ENCODE results near the gene OMG.

OMG gene

DNA sequence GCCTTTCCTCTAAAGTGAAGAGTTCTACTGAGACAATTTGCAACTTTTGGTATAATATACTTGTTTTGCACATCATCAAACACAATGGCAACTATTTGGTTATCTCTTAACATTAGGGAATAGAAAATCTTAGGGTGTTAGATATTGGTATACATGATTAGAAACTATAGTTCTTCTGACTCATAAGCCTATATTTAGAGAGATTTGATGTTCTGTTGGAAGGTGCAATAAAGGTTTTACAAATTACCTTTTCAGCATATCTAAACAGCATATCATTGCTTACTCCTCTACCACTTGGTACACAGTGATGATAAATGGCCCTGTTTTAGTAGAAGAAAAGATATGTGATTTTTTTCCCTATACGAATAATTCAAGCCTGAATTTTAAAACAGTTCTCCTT lies 10.6 kb upstream of the OMG start:
- TF ChIP-seq, protein P1, sequence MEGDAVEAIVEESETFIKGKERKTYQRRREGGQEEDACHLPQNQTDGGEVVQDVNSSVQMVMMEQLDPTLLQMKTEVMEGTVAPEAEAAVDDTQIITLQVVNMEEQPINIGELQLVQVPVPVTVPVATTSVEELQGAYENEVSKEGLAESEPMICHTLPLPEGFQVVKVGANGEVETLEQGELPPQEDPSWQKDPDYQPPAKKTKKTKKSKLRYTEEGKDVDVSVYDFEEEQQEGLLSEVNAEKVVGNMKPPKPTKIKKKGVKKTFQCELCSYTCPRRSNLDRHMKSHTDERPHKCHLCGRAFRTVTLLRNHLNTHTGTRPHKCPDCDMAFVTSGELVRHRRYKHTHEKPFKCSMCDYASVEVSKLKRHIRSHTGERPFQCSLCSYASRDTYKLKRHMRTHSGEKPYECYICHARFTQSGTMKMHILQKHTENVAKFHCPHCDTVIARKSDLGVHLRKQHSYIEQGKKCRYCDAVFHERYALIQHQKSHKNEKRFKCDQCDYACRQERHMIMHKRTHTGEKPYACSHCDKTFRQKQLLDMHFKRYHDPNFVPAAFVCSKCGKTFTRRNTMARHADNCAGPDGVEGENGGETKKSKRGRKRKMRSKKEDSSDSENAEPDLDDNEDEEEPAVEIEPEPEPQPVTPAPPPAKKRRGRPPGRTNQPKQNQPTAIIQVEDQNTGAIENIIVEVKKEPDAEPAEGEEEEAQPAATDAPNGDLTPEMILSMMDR (conservative IDR thresholded peaks at IDR 0.05; ENCODE audit: low read depth, low read length), result no peak
- DNase-seq (ENCODE audit: low read depth), result no peak
- no peak overlapping the region for H3K4me3 ChIP-seq (ENCODE audit: low read depth, low read length)

GRCh38 chr17:31299624-31300023 lies 2.6 kb upstream of the OMG start:
- no peak for DNase-seq (ENCODE audit: low read depth)
- no peak overlapping the region for H3K4me3 ChIP-seq (ENCODE audit: low read depth, low read length)
- TF ChIP-seq, protein P1 (conservative IDR thresholded peaks at IDR 0.05; ENCODE audit: low read depth, low read length), result no peak

DNA sequence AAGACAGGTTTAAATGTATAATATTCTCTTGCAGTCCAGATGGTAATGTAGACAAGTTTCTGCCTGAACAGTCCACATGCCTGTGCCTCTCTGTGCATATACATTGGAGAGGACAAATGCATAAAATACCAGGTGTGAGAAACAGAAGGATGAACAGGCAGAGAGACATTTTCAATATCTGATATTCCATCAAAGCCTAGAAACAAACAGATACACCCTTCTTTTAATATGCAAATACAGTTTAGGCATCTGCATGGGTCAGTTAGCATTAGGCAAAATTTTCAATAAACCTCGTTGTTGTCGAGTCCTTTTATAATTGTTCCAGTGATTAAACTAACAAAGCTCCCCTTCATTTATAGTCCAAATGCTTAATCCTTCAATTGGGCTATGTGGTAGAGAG lies 897 bp downstream of the OMG start:
- no peak for DNase-seq (ENCODE audit: low read depth)
- TF ChIP-seq, protein P1 (conservative IDR thresholded peaks at IDR 0.05; ENCODE audit: low read depth, low read length), result no peak
- H3K4me3 ChIP-seq (ENCODE audit: low read depth, low read length), result no peak overlapping the region

GRCh38 chr17:31295489-31295871 lies 1.6 kb downstream of the OMG start:
- TF ChIP-seq, protein P1 (conservative IDR thresholded peaks at IDR 0.05; ENCODE audit: low read depth, low read length), result no peak
- no peak for DNase-seq (ENCODE audit: low read depth)
- H3K4me3 ChIP-seq (ENCODE audit: low read depth, low read length), result no peak overlapping the region

GRCh38 chr17:31294820-31295488 lies 2.1 kb downstream of the OMG start:
- peak; percentile 58 for DNase-seq (ENCODE audit: low read depth)
- TF ChIP-seq, protein P1 (conservative IDR thresholded peaks at IDR 0.05; ENCODE audit: low read depth, low read length), result no peak
- H3K4me3 ChIP-seq (ENCODE audit: low read depth, low read length), result no peak overlapping the region

DNA sequence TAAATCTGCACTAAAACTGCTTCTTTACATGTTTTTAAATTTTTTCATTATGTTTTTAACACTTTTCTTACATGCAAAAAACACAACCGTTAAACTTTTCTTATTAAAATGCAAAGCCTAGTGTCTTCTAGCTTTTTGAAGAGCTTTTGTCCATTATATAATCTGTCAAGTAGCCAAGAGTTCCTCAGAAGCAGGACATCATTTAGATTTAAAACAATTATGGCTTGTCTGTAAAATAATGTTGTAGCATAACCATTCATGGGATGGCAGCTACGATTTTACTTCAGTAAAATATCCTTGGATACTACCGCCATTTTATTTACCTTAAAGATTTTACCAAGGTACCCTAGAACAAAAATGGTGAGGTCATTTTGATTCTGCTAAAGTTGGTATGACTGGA lies 2.8 kb downstream of the OMG start:
- DNase-seq (ENCODE audit: low read depth), result no peak
- TF ChIP-seq, protein P1 (conservative IDR thresholded peaks at IDR 0.05; ENCODE audit: low read depth, low read length), result no peak
- no peak overlapping the region for H3K4me3 ChIP-seq (ENCODE audit: low read depth, low read length)

DNA sequence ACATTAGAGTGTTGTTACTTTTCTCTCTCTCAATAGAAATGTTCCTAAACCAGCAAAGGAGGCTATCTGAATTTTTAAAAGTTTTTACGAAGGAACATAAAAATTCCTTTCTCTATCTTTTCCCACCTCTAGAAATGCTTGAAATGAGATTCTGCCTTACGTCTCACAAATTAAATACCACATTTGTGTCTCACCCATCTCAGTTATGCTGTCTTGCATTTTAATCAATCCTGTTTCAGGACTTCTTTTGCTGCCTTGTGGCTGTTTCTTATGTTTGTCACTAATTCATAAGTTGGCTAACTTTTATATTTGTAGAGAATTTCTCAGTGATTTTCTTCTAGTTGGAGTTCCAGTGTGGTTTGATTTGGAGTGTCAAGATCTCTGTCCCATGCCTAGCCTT lies 3.5 kb downstream of the OMG start:
- TF ChIP-seq, protein P1 (conservative IDR thresholded peaks at IDR 0.05; ENCODE audit: low read depth, low read length), result no peak
- no peak for DNase-seq (ENCODE audit: low read depth)
- no peak overlapping the region for H3K4me3 ChIP-seq (ENCODE audit: low read depth, low read length)

All from choroid plexus epithelial cell (primary cell).